PC-3 (cell line): ENCODE results near the gene RTBDN. TPM values are rescaled to one million over a fixed set of nuclear protein-coding genes. Genes with fewer than 3 reads are reported as not detected.

Source experiments
- ATAC-seq: fragments of 200-7000 bp; cut with Tn5 transposase; 2 replicates; pipeline ENCODE4 v1.9.1; 2020; ENCODE audit warnings: mild to moderate bottlenecking, moderate library complexity
- BruUV-seq: library from RNA; stranded (reverse); fragments of 400-500 nt; replicated peaks from 2 replicates; lab custom pipeline; 2021; lab: Mats Ljungman, UMichigan
- CTCF ChIA-PET: fragments of 300-600 bp; sonication (Branson Sonifier 250); formaldehyde crosslinking; loops from one replicate; lab custom pipeline; 2022; ENCODE audit warnings: antibody characterized with exemption; lab: Charles Lee
- POLR2A ChIA-PET: fragments of 300-600 bp; sonication (Branson Sonifier 250); formaldehyde crosslinking; loops from one replicate; lab custom pipeline; 2022; ENCODE audit warnings: antibody characterized with exemption; ENCODE audit not compliant: unreplicated experiment; lab: Charles Lee
- DNase-seq: peaks from one replicate; pipeline ENCODE4 v3.0.0-alpha.2; 2015
- H2AFZ ChIP-seq: fragments of 300-600 bp; sonication (generic); 2 replicates; pipeline ENCODE4 v1.6.0; 2016; ENCODE audit warnings: antibody characterized with exemption, low read length
- H3F3A ChIP-seq: fragments of 300-600 bp; sonication (generic); one replicate; pipeline ENCODE4 v1.6.0; 2017; ENCODE audit warnings: antibody characterized with exemption, low read length, control low read depth, mild to moderate bottlenecking; ENCODE audit not compliant: unreplicated experiment
- H3K27ac ChIP-seq: fragments of 300-600 bp; sonication (generic); 2 replicates; pipeline ENCODE4 v1.5.1; 2016; ENCODE audit warnings: mild to moderate bottlenecking, low read length
- H3K27me3 ChIP-seq: fragments of 300-600 bp; sonication (generic); 2 replicates; pipeline ENCODE4 v1.6.1; 2016; ENCODE audit warnings: low read length, mixed read lengths
- H3K36me3 ChIP-seq: fragments of 300-600 bp; sonication (generic); 2 replicates; pipeline ENCODE4 v1.6.1; 2016; ENCODE audit warnings: low read depth, mixed run types, low read length, mixed read lengths
- H3K4me1 ChIP-seq: fragments of 300-600 bp; sonication (generic); 2 replicates; pipeline ENCODE4 v1.5.1; 2016; ENCODE audit warnings: low read length; ENCODE audit not compliant: insufficient read depth
- H3K4me2 ChIP-seq: fragments of 300-600 bp; sonication (generic); 2 replicates; pipeline ENCODE4 v1.6.0; 2016; ENCODE audit warnings: low read length
- H3K4me3 ChIP-seq: fragments of 300-600 bp; sonication (generic); 2 replicates; pipeline ENCODE4 v1.5.1; 2016; ENCODE audit warnings: mild to moderate bottlenecking, low read length, mixed read lengths
- H3K79me2 ChIP-seq: fragments of 300-600 bp; sonication (generic); 2 replicates; pipeline ENCODE4 v1.6.1; 2017; ENCODE audit warnings: low read length, mixed read lengths
- H3K9ac ChIP-seq: fragments of 300-600 bp; sonication (generic); 2 replicates; pipeline ENCODE4 v1.6.0; 2016; ENCODE audit warnings: mild to moderate bottlenecking, low read length
- H3K9me2 ChIP-seq: fragments of 300-600 bp; sonication (generic); replicated peaks from 2 replicates; pipeline ENCODE4 v1.6.1; 2016; ENCODE audit warnings: mixed run types, low read length, mixed read lengths
- H3K9me3 ChIP-seq: fragments of 300-600 bp; sonication (generic); 2 replicates; pipeline ENCODE4 v1.6.1; 2016; ENCODE audit warnings: low read length, mixed read lengths
- H4K20me1 ChIP-seq: fragments of 300-600 bp; sonication (generic); 2 replicates; pipeline ENCODE4 v1.6.1; 2016; ENCODE audit warnings: low read length, mixed read lengths
- EZH2 ChIP-seq: fragments of 300-600 bp; sonication (generic); IDR thresholded peaks from one replicate; pipeline ENCODE4 v1.6.1; 2017; ENCODE audit warnings: antibody characterized with exemption, mild to moderate bottlenecking, low read length; ENCODE audit not compliant: unreplicated experiment
- EZH2phosphoT487 ChIP-seq: fragments of 300-600 bp; sonication (generic); IDR thresholded peaks from 2 replicates; pipeline ENCODE4 v1.6.1; 2018; ENCODE audit warnings: mild to moderate bottlenecking, antibody characterized with exemption, low read length, borderline replicate concordance
- intact Hi-C: fragments of 100-400 bp; cut with micrococcal nuclease; formaldehyde crosslinking; loops from 2 replicates; pipeline ENCODE4 v1.9.0; 2023
- total RNA-seq: library from RNA; depleted of rRNA; stranded (reverse); fragments of >200 nt; gene quantifications from 2 replicates; pipeline ENCODE4 v1.2.3, GENCODE V29; 2014
- TF ChIP-seq, protein P1 (sequence below): fragments of 300-600 bp; sonication (generic); conservative IDR thresholded peaks from 2 replicates; pipeline ENCODE4 v1.5.1; 2017; ENCODE audit warnings: antibody characterized with exemption, low read depth, mild to moderate bottlenecking, low read length

RTBDN gene
- total RNA-seq, 1 experiment from 2014 or later, result 3.7 TPM

DNA sequence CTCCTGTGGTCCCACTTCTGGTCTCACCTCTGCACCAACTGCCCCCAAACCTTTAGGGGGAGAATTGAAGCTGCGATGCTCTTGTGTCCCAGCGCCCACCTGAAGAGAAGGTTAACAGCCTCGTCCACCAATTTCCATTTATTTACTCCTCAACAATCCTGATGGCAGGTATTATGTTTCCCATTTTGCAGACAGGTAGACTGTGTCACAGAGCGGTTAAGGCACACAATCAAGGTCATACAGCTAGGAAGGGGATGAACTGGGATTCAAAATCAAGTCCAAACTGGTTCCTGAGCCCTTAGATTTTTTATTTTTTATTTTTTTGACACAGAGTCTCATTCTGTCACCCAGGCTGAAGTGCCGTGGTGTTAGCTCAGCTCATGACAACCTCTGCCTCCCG is 40.7 kb upstream of the RTBDN start:
- Histone ChIP-seq H3K4me1 (peaks cover 6% of the 10 kb centered on the region; the same call in 1 of the 2 replicates), H3K27me3 (no peaks in the 10 kb centered on the region), H3K9ac (no peak overlapping the region), H3K4me3 (no peak overlapping the region), H3K9me2 (no peaks in the 10 kb centered on the region), H3K27ac (no peak overlapping the region), H3K79me2 (no peaks in the 10 kb centered on the region), H3F3A (no peaks in the 10 kb centered on the region), H3K9me3 (no peaks in the 10 kb centered on the region), H2AFZ (no peak overlapping the region), H4K20me1 (no peaks in the 10 kb centered on the region), H3K4me2 (no peak overlapping the region), H3K36me3 (no peaks in the 10 kb centered on the region)
- ChIA-PET CTCF (no interaction called here), POLR2A (no interaction called here)
- no peak for ATAC-seq
- TF ChIP-seq, protein P1, sequence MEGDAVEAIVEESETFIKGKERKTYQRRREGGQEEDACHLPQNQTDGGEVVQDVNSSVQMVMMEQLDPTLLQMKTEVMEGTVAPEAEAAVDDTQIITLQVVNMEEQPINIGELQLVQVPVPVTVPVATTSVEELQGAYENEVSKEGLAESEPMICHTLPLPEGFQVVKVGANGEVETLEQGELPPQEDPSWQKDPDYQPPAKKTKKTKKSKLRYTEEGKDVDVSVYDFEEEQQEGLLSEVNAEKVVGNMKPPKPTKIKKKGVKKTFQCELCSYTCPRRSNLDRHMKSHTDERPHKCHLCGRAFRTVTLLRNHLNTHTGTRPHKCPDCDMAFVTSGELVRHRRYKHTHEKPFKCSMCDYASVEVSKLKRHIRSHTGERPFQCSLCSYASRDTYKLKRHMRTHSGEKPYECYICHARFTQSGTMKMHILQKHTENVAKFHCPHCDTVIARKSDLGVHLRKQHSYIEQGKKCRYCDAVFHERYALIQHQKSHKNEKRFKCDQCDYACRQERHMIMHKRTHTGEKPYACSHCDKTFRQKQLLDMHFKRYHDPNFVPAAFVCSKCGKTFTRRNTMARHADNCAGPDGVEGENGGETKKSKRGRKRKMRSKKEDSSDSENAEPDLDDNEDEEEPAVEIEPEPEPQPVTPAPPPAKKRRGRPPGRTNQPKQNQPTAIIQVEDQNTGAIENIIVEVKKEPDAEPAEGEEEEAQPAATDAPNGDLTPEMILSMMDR, result no peak
- TF ChIP-seq EZH2 (no peak), EZH2phosphoT487 (no peak)
- DNase-seq, result no peak
- intact Hi-C loops, result no loop called here
- no TSS peak for BruUV-seq

DNA sequence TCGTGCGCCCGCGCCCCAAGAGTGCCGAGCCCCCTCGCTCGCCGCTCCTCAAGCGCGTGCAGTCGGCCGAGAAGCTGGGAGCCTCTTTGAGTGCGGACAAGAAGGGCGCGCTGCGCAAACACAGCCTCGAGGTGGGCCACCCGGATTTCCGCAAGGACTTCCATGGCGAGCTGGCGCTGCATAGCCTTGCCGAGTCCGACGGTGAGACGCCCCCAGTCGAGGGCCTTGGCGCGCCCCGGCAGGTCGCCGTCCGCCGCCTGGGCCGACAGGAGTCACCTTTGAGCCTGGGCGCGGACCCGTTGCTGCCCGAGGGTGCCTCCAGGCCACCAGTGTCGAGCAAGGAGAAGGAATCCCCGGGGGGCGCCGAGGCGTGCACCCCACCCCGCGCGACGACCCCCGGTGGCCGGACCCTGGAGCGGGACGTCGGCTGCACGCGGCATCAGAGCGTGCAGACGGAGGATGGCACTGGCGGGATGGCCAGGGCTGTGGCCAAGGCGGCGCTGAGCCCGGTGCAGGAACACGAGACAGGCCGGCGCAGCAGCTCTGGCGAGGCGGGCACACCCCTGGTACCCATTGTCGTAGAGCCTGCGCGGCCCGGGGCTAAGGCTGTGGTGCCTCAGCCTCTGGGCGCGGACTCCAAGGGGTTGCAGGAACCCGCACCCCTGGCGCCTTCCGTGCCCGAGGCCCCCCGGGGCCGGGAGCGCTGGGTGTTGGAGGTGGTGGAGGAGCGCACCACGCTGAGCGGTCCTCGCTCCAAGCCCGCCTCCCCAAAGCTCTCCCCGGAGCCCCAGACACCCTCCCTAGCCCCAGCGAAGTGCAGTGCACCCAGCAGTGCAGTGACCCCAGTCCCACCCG is 39.7 kb upstream of the RTBDN start:
- BruUV-seq, result no TSS peak
- H3K9ac ChIP-seq, result no peak overlapping the region
- ATAC-seq, result no peak
- H3K4me1 ChIP-seq, result peaks cover 6% of the 10 kb centered on the region; the same call in 1 of the 2 replicates
- ChIA-PET POLR2A (no interaction called here), CTCF (no interaction called here)
- no peak for DNase-seq
- no peaks in the 10 kb centered on the region for H4K20me1 ChIP-seq
- no peaks in the 10 kb centered on the region for H3K9me3 ChIP-seq
- intact Hi-C loops, result no loop called here
- H3K4me3 ChIP-seq, result no peak overlapping the region; the same call in 1 of the 2 replicates
- TF ChIP-seq, protein P1, result no peak
- TF ChIP-seq EZH2 (no peak), EZH2phosphoT487 (no peak)
- H3K36me3 ChIP-seq, result no peaks in the 10 kb centered on the region
- H3F3A ChIP-seq, result no peaks in the 10 kb centered on the region
- no peaks in the 10 kb centered on the region for H3K79me2 ChIP-seq
- peak overlapping the region; percentile 60 for H3K4me2 ChIP-seq
- H3K27ac ChIP-seq, result no peak overlapping the region
- no peaks in the 10 kb centered on the region for H3K9me2 ChIP-seq
- H3K27me3 ChIP-seq, result no peaks in the 10 kb centered on the region
- no peak overlapping the region for H2AFZ ChIP-seq
